ENCODE data around the gene ZNF467.
A peak's percentile ranks its signal among the peaks of the same experiment; 100 is the strongest.

The ZNF467 gene

DNA sequence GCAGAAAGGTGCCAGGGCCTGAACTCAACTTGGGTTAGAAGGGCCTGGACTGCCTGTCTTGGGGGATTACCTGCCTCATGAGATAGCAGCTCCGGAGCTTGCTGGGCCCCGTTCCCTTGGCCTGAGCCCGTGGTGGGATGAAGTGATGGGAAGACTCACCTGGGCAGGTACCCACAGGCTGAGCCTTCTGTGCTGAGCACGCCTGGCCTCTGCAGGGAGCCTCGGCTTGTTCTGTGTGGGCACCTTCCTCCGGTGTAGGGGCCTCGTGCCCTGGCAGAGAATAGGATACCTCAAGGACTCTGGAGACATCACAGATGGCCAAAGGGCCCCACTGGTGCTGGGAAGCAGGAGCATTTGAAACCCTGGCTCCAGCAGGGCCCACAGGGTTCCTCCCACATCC is 4.5 kb downstream of the ZNF467 start:
- DNase-seq = no peak

DNA sequence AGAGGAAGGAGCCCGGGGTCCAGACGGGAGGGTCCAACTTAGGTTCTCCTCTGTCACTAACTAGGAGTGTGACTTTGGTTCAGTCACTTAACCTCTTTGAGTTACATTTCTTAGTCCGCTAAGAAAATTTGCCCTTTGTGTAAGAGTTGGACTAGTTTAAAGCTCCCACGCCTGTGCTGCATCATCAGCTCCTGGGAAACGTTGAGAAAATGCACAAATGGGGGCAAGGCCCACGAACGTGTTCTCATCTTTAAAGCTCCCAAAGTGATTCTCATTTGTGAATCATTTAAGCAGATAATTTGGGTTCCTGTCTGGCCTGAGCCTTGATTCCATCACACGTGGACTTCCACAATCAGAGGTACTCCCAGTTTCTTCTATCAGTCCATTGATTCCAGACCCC is 6.3 kb downstream of the ZNF467 start:
- no peak for DNase-seq

DNA sequence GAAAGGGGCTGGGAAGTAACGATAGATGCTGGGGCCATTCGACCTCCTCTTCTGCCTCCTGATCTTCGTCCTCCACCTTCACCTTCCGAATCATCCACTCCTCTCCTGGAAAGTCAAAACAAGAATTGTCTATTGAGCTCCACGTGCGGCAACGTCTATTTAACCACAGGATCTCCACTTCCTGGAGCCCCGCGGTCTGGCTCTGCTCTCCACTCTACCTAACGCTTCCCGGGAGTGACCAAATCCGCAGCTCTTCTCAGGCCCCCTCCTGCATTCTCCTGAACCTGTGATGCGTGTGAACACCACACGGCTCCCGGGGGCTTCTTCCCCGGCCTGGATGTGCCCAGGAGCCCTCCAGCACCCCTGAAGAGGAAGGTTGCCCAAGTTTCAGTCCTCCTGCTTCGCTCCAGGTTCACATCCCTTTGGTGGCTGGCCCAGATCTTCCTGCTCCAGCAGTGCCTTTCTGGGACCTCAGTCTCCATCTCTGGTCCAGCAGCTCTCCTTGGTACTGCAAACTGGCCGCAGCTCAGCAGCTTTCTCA is 7.2 kb downstream of the ZNF467 start:
- no peak for DNase-seq

DNA sequence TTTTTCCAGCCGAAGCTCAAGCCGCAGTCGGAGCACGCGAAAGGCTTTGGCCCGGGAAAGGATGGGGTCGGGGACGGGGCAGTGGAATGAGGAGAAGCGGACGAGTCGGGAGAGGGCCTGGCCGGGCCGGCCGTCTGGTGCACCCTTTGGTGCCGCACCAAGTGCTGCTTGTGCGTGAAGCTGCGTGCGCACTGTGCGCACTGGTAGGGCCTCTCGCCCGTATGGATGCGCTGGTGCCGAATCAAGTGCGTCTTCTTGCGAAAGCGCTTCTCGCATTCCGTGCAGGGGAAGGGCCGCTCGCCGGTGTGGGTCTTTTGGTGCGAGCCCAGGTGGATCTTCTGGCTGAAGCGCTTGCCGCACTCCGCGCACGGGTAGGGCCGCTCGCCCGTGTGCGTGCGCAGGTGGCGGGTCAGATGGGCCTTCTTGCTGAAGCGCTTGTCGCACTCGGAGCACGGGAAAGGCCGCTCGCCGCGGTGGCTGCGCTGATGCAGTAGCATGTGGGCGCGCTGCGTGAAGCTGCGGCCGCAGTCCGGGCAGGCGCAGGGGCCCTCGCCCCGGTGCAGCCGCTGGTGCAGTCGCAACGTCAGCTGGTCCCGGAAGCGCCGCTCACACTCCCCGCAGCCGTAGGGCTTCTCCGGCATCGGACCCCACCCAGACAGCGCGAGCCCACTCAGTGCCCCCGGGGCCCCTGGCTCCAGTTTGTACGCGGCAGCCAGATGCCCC is 7.8 kb downstream of the ZNF467 start:
- no peak for DNase-seq

DNA sequence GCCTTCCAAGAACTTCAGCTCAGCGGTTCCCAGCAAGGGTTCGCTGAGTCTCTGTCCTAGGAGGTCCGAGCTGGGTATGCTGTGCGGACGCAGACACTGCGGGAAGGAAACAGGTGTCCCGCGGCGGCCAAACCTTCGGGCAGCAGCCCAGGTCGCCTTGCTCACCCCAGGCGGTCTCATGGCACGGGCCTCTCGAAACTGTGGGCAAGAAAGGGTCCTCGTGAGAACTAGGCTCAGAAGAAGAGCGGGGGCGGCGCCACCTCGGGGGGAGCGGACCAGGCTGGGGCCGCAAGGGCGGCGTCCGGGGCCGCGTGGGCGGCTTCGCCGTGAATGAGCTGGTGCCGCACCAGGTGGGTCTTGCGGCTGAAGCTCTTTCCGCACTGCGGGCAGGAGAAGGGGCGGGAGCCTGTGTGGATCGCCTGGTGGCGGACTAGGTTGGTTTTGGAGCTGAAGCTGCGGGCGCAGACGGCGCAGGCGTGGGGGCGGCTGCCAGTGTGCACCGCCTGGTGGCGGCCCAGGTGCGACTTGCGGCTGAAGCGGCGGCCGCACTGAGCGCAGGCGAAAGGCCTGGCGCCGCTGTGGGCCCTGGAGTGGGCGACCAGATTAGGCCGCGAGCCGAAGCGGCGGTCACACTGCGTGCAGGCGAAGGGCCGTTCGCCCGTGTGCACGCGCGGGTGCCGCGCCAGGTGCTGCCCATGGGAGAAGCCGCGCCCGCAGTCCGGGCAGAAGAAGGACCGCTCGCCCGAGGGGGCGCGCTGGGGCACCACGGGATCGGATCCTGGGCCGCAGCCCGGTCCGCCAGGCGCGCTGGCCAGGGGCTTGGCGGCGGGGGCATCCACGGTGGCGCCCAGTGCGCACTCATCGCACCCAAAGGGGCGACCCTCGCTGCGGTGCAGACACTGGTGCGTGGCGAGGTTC is 8.6 kb downstream of the ZNF467 start:
- no peak for DNase-seq

DNA sequence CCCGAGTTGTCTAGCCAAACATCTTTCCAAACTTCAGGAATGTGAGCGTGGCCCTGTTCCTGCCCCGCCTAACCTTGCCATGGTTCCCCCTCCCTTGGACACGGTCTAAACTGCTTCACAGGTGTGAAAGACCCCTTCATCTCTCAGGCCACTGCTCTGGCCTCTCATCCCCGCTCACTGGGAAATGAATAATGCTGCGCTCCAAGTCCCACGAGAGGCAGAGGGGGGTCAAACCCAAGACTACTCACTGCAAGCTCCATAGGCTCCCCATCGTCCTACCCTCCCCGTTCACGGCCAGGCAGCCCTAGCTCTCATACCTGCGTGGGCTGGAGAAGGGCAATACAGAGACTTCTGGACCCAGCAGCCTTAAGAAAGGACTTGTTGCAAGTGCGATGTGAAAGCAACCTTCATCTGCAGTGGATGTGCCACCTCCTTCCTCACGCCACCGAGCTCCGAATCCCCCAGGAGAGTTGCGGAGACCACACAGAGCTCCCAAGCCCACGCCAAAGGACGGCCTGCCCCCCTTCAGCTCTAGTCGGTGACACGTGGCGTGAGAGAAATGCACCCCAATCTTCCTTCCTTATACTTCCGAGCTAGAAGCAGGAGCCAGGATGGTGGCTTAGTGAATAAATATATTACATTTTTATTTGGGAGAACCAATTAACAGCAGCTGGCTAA is 9.7 kb downstream of the ZNF467 start:
- no peak for DNase-seq

DNA sequence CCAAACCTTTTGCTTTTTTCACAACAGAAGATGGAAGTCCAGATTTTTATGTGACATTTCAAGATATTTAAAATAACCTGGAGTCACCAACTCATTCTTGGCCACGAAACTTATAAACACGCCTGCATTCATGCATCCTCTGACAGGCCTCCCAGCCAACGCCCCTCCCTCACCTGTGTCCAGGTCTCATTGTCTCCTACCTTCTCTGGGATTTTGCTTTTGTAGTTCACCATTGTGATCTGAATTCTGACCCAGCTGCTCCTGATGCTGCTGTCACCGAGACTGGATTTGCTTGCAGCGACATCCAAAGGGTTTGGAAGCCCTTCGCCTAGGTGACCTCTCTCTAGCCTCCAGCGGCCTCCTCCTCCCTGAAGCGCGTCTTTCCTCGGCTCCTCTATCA is 10.8 kb downstream of the ZNF467 start:
- DNase-seq = no peak

DNA sequence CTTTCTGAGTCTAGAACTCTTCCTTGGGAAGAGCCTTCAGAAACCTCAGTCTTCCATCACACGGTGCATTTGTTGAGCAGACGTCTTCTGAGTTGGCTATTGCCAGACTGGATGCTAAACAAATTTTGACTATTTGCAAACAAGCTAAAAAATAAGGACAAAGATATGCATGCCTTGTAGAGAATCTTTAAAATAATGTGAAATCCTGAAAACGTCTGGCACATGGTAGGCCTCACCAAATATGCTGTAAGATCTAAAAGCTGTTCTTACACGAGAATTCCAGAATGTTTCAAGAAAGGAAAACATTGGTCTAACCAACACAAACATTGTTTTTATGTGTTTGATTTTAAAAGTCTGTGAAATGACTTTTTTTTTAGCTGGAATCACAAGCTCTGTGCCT is 11.3 kb downstream of the ZNF467 start:
- no peak for DNase-seq

DNA sequence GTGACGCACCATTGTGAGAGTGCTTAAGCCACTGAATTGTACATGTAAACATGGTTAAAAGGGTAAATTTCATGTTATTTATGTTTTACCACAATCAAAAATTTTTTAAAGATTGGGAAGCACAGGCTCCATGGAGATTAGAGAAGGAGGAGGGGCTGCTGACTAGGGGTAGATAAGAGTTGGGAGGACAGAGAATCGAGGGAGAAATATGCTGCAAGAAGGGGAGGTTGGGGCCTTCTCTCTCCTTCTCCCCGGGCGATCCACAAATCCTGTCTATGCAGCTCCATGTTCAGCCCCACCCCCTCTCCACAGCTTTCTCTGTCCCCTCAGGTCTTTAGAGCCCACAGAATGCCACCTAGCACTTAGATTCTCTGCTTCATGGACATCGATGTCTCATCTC is 12.1 kb downstream of the ZNF467 start:
- DNase-seq = no peak

DNA sequence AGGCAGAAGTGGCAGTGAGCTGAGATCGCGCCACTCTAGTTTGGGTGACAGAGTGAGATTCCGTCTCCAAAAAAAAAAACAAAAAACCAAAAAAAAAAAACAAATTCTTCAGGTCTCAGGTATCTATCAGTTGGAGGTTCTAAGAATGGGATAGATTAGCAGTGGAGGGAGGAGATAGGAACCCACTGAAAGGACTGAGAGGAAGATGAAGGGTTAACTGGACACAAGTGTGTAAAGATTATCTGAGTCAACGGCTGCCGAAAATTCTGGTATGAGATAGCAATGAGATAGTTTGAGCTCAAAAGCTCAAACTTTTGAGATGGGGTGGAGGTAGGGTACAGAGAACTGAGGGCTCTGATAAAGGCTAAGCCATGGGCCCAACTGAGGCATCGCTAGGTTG is 12.8 kb downstream of the ZNF467 start:
- DNase-seq = no peak

DNA sequence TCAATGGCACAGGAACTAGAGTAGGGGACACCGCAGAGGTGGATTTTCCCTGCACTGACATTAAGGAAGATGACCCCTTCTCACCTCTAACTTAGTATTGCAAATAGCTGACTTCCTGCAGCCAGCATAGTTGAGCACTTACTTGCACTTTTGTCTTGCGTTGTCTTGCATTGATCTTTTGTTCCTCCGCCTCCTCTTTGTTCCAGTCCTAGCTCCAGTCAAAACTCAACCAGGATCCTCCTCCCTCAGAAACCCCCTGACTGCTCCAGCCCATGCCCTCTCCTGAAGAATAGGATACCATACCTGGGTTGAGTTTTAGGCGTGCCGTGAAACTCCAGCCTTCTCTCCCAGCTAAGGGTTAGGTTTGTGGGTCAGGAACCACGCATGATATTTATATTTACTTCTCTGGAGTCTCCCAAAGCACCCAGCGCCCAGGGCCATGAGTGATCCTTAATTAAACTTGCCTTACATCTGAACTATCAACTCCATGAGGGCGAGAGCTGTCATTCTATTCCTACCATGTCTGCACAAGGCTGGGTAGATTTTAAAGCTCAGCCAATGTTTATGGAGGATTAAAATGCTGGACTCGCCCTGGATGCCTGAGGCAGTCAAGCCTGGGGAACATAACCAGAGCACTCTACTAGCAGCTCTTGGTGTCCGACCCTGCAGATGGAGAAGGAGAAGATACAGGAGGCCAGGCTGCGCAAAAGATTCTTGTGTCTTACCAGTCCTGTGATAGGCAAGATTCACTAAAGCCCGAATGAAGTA is 14.1 kb downstream of the ZNF467 start:
- no peak for DNase-seq

DNA sequence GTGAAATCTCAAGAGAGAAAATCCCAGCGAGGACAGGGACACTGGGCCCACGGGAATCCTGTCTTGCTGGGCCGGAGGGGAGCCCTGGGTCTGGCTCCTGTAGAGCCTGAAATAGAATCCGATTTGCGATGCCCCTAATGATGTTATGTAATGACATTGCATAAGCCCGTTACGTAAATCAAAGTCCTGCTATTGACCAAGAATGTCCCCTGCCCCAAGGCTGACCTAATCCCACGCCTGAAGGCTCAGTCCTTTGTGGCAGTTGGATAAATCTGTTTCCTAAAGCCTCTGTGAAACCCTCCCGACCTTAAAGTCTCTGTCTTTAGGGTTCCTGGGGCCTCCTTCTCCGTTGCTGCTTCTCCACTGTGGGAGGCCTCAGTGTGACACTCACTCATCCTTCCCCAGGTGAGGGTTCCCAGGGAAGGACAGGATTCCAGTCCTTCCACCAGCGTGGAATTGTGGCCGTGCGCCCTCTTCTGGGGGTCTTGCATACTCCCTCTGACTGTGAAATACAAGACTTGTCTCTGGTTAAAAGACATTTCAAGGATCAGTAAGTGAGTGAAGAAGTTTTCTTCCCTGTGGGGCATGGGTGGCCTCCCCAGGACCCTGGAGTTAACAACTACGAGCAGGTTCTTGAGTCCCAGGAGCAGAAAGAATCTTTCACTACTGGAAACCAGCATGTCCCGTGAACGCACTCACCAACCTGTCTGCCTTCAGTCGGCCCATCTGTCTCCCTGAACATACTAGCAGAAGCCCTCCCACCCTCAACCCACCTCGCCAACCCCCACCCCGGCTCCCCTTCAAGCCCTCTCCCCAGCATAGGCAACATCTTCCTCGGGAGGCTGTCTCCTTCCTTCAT is 19.8 kb downstream of the ZNF467 start:
- DNase-seq = peak in 1 of 2 experiments; percentile 37

DNA sequence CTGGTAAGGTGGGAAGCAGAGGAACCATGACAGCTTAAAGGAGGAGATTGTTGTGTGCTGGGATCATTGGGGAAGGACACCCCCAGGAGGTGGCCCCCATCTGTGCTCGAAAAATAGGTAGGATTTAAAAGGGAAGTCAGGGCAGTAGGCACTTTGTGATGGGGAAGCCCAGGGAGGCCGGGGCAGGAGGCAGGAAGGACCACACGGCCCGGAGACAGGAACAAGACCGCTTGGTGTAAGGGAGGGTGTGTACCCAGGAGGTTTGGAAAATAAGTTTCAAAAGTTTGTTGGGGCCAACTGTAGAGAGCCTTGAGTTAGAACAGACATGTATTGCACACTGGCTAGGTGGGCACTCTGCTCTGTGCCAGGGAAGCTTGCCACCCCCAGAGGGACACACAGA is 20.7 kb downstream of the ZNF467 start:
- no peak for DNase-seq

DNA sequence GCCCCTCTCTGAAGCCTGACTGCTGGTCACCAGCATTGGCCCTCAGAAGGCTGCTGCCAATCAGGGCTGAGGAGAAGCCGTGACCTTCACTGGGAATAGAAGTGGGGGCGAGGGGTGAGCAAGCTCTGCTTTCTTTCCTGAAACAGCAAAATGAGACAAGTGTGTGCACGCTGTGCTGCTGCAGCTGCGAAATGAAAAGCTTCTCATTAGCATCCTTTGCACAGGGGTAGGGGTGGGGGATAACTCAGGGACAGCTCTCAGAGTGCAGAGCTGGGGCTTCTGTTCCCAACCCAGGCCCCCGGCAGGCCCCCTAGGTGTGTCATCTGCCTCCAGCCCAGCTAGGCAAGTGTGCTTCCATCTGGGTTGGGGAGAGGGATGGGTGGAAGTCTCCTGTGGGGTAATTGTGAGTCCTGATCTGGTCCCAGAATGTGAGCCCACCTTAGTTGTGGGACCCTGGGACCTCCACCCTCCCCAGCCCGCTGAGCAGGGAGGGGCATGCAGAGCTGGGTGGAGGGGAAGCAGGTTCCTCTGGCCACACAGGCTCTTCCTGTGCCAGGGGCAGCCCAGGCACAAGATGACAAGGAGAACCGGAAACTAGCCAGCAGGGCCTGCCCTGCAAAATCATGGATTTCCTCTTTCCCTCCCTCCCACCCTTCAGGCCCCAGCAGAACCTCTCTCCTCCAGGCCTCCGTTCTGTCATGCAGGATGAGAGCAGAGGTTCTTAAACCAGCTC is 22.2 kb downstream of the ZNF467 start:
- no peak for DNase-seq

DNA sequence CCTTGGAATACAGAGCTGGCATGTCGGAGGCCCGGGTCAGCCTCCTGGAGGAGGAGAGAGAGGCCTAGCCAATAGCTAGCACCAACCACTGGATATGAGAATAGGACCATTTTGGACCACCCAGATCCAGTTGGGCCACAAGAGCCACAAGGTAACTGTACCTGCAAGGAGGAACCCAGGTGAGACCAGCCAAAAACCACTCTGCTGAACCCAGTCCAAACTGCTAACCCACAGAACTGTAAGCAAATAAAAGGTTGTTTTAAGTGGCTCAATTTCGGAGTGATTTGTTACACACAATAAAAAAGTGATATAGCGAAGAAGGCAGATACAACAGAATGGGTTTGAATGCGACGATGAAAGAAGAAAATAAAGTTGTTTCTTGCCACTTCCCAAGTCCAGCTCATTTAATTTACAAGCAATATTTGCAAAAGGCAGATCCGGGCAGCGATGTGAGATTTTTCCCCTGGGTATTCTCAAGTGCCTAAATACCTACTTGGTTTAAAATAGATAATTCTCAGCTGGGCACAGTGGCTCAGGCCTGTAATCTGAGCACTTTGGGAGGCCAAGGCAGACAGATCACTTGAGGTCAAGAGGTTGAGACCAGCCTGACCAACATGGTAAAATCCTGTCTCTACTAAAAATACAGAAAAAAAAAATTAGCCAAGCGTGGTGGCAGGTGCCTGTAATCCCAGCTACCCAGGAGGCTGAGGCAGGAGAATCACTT is 23.1 kb downstream of the ZNF467 start:
- DNase-seq = no peak

DNA sequence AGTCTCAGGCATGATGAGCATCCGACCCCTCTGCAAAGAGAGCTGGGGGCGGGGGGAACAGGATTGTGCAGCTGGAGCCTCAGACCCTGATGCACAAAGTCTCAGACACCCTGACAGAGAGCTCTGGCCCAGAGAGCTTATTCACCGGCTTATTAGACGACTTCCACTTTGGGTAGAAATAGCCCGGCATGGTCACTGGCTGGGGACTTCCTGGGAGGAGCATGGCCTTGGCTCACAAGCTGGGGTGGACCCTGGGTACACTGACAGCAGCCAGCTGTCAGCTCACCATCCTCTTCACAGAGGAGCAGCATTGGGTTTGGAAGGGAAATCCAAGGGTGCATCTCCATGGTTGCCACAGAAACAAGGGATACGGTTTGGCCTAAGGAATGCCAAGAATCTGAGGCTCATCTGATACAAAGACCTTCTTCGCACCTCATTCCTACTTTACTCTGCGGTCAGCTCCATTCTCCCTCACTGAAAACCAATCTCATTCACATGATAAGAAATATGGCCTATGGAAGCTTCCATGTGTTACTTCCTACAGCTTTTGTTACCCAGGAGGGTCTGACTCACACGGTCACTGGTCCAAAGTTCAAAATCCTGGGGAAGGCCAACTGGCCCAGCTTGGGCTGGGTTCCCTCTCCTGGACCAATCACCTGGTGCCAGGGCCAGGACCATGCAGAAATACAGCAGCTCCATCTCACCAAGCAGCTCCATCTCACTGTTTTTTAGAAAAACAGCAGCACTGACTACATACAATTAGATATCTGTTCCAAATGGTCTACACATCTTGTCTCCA is 25.1 kb downstream of the ZNF467 start:
- no peak for DNase-seq

DNA sequence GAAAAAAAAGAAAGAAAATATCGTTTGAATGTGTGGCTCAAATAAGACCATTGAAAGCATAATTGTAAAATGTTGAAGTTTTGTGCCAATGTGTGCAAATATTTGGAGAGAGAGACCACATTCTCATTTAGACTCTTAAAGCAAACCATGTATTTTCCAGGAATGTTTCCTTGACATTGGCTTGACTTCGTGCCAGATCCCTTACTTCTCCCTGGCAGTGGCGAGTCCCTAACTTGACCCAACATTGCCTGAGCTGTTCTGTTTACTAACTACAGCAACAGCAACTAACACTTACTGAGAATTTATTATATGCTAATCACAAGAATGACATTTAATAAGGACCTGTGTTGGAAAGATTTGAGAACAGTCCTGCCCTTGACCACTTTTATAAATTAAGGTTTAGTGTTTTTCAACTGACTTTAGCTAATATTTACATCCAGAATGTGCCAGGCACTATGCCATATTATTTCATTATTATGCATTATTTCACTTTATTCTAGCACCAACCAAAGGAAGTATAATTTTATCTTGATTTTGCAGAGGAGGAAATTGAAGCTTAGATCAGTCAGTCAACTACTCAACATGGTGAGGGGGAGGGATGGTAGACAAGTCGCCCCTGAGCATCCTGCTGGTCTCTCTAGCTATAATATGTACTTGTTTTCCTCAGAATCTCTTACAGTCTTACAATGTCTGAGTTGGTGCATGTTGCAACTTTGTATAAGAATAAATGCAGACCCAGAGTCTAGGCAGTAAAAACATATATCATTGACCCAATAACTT is 29.7 kb downstream of the ZNF467 start:
- DNase-seq = no peak

DNA sequence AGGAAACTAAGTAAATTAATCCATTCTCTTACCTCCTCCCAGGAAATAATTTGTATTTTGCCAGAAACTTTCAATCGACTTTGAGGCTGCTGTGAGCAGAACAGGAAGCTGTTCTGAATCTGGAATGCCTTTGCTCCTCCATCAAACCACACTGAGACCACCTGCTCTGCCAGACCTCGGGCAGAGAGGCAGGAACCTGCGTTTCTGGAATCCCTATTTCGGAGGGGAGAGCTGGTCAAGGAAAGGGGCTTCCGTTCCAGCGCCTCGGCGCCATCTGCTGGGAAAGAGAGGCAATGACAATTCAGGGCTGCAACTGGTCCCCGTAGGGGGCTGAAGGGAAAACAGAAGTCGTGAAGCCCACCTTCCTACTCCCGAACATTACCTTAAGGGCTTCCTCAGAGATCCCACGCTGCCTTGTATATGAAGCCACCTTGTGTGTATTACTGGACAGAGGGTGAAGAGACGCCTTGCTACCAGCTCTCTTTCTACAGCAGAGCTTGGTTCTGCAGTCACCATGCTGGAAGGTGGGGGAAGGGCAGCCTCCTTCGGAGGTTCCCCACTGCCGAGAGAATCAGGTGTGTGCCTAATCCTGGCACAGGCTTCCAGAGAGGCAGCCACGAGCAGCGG is 31.2 kb downstream of the ZNF467 start:
- DNase-seq = peak; percentile 53 to 80

Data from NCI-H1930 (cell line).